HG03378 (cell line): ENCODE data around the gene DLX2.
A peak's percentile ranks its signal among the peaks of the same experiment; 100 is the strongest.

Experiments used
- ATAC-seq: cut with Tn5 transposase; IDR thresholded peaks from one replicate; pipeline ENCODE4 v1.9.1; 2021; ENCODE audit warnings: mild to moderate bottlenecking, moderate library complexity; ENCODE audit not compliant: unreplicated experiment

DLX2 gene

GRCh38 chr2:172094294-172095145, 8.2 kb downstream of the DLX2 start:
- no peak for ATAC-seq

- no peak for ATAC-seq
These were observed 9.0 kb downstream of the DLX2 start for GRCh38 chr2:172093416-172094293.

GRCh38 chr2:172092716-172093415, 9.8 kb downstream of the DLX2 start:
- ATAC-seq: no peak

GRCh38 chr2:172091761-172092566, 10.7 kb downstream of the DLX2 start:
- ATAC-seq: no peak

- ATAC-seq: no peak
These were observed 11.6 kb downstream of the DLX2 start for GRCh38 chr2:172091000-172091641.

GRCh38 chr2:172090044-172090961, 12.4 kb downstream of the DLX2 start:
- ATAC-seq: no peak

- no peak for ATAC-seq
These were observed 13.1 kb downstream of the DLX2 start for GRCh38 chr2:172089633-172090032.

- no peak for ATAC-seq
These were observed 13.6 kb downstream of the DLX2 start for GRCh38 chr2:172089005-172089504.

- ATAC-seq: no peak
These were observed 14.3 kb downstream of the DLX2 start for GRCh38 chr2:172088245-172089004.

GRCh38 chr2:172087780-172088244, 14.9 kb downstream of the DLX2 start:
- no peak for ATAC-seq

- no peak for ATAC-seq
These were observed 15.4 kb downstream of the DLX2 start for GRCh38 chr2:172087207-172087779.

GRCh38 chr2:172086241-172087206, 16.2 kb downstream of the DLX2 start:
- ATAC-seq: no peak

- no peak for ATAC-seq
These were observed 17.1 kb downstream of the DLX2 start, which contains the start of gene DLX1 for GRCh38 chr2:172085460-172086159. Gene DLX1, plus strand, starts transcription at chr2:172085507. Its CDS starts 171 bp downstream, at chr2:172085678.

GRCh38 chr2:172084645-172085459, 17.8 kb downstream of the DLX2 start:
- ATAC-seq: peak; percentile 85

- ATAC-seq: no peak
These were observed 18.4 kb downstream of the DLX2 start for GRCh38 chr2:172084395-172084644.
